Measurements from ENCODE around the gene NT5C1B.

The NT5C1B gene

GRCh38 chr2:18625563-18625962, 36.2 kb upstream of the NT5C1B start:
- Histone ChIP-seq H3K9me3 (ENCODE audit: insufficient read depth, low read depth, low read length) (no peaks in the 10 kb centered on the region), H3K4me1 (ENCODE audit: insufficient read depth, low read length, poor library complexity, severe bottlenecking) (no peaks in the 10 kb centered on the region), H2AFZ (ENCODE audit: low read length) (no peak overlapping the region)

GRCh38 chr2:18623782-18624181, 34.4 kb upstream of the NT5C1B start:
- no peak overlapping the region for H3K4me2 ChIP-seq (ENCODE audit: low read depth, low read length, poor library complexity, severe bottlenecking)
- no peak overlapping the region for H3K9ac ChIP-seq (ENCODE audit: low read depth, low read length, poor library complexity, severe bottlenecking)
- H3K4me3 ChIP-seq (ENCODE audit: low read length, poor library complexity, severe bottlenecking), result no peak overlapping the region
- H2AFZ ChIP-seq (ENCODE audit: low read length), result no peak overlapping the region
- no peaks in the 10 kb centered on the region for H3K27me3 ChIP-seq (ENCODE audit: insufficient read depth, low read length, poor library complexity, severe bottlenecking)
- H3K9me2 ChIP-seq (replicated peaks; ENCODE audit: low read depth, low read length), result no peaks in the 10 kb centered on the region
- H3K9me3 ChIP-seq (ENCODE audit: insufficient read depth, low read depth, low read length), result no peaks in the 10 kb centered on the region
- no peaks in the 10 kb centered on the region for H4K20me1 ChIP-seq (ENCODE audit: insufficient read depth, low read length, poor library complexity, severe bottlenecking)
- H3K79me2 ChIP-seq (ENCODE audit: insufficient read depth, low read length), result no peaks in the 10 kb centered on the region
- TF ChIP-seq EZH2phosphoT487 (IDR thresholded peaks at IDR 0.05; ENCODE audit: borderline replicate concordance), result no peak
- TF ChIP-seq CTCF (conservative IDR thresholded peaks at IDR 0.05; ENCODE audit: low read length), result no peak
- H3K36me3 ChIP-seq (ENCODE audit: insufficient read depth, low read length), result no peaks in the 10 kb centered on the region
- no peaks in the 10 kb centered on the region for H3F3A ChIP-seq (ENCODE audit: low read depth)
- no peaks in the 10 kb centered on the region for H3K4me1 ChIP-seq (ENCODE audit: insufficient read depth, low read length, poor library complexity, severe bottlenecking)

More at GRCh38 chr2:18625563-18625962, 36.2 kb upstream of the NT5C1B start:
- no peaks in the 10 kb centered on the region for H4K20me1 ChIP-seq (ENCODE audit: insufficient read depth, low read length, poor library complexity, severe bottlenecking)
- TF ChIP-seq CTCF (conservative IDR thresholded peaks at IDR 0.05; ENCODE audit: low read length), result no peak
- TF ChIP-seq EZH2phosphoT487 (IDR thresholded peaks at IDR 0.05; ENCODE audit: borderline replicate concordance), result no peak
- no peaks in the 10 kb centered on the region for H3K9me2 ChIP-seq (replicated peaks; ENCODE audit: low read depth, low read length)
- no peaks in the 10 kb centered on the region for H3K79me2 ChIP-seq (ENCODE audit: insufficient read depth, low read length)
- H3K36me3 ChIP-seq (ENCODE audit: insufficient read depth, low read length), result no peaks in the 10 kb centered on the region
- H3K9ac ChIP-seq (ENCODE audit: low read depth, low read length, poor library complexity, severe bottlenecking), result no peak overlapping the region
- no peaks in the 10 kb centered on the region for H3K27me3 ChIP-seq (ENCODE audit: insufficient read depth, low read length, poor library complexity, severe bottlenecking)
- no peaks in the 10 kb centered on the region for H3F3A ChIP-seq (ENCODE audit: low read depth)
- H3K4me3 ChIP-seq (ENCODE audit: low read length, poor library complexity, severe bottlenecking), result no peak overlapping the region
- H3K4me2 ChIP-seq (ENCODE audit: low read depth, low read length, poor library complexity, severe bottlenecking), result no peak overlapping the region

- H3K79me2 ChIP-seq (ENCODE audit: insufficient read depth, low read length), result no peaks in the 10 kb centered on the region
- H3K4me2 ChIP-seq (ENCODE audit: low read depth, low read length, poor library complexity, severe bottlenecking), result no peak overlapping the region
- H3K4me3 ChIP-seq (ENCODE audit: low read length, poor library complexity, severe bottlenecking), result no peak overlapping the region
- no peaks in the 10 kb centered on the region for H3K4me1 ChIP-seq (ENCODE audit: insufficient read depth, low read length, poor library complexity, severe bottlenecking)
- no peaks in the 10 kb centered on the region for H3F3A ChIP-seq (ENCODE audit: low read depth)
- no peaks in the 10 kb centered on the region for H3K9me3 ChIP-seq (ENCODE audit: insufficient read depth, low read depth, low read length)
- no peaks in the 10 kb centered on the region for H3K36me3 ChIP-seq (ENCODE audit: insufficient read depth, low read length)
- no peaks in the 10 kb centered on the region for H4K20me1 ChIP-seq (ENCODE audit: insufficient read depth, low read length, poor library complexity, severe bottlenecking)
- no peak overlapping the region for H3K9ac ChIP-seq (ENCODE audit: low read depth, low read length, poor library complexity, severe bottlenecking)
- no peak overlapping the region for H2AFZ ChIP-seq (ENCODE audit: low read length)
- TF ChIP-seq EZH2phosphoT487 (IDR thresholded peaks at IDR 0.05; ENCODE audit: borderline replicate concordance), result no peak
- TF ChIP-seq CTCF (conservative IDR thresholded peaks at IDR 0.05; ENCODE audit: low read length), result no peak
- H3K9me2 ChIP-seq (replicated peaks; ENCODE audit: low read depth, low read length), result no peaks in the 10 kb centered on the region
- no peaks in the 10 kb centered on the region for H3K27me3 ChIP-seq (ENCODE audit: insufficient read depth, low read length, poor library complexity, severe bottlenecking)
These were observed 31.7 kb upstream of the NT5C1B start for GRCh38 chr2:18620867-18621632.
